Panc1 (cell line): ENCODE results near the gene DAPP1. TPM values are rescaled to one million over a fixed set of nuclear protein-coding genes. Genes with fewer than 3 reads are reported as not detected.

ENCODE experiments used
- ATAC-seq: fragments of 200-7000 bp; cut with Tn5 transposase; 2 replicates; pipeline ENCODE4 v1.9.1; 2020; ENCODE audit warnings: mild to moderate bottlenecking, moderate library complexity
- BruUV-seq: library from RNA; stranded (reverse); fragments of 400-500 nt; replicated peaks from 2 replicates; lab custom pipeline; 2021; lab: Mats Ljungman, UMichigan
- CTCF ChIA-PET: fragments of 300-600 bp; sonication (Branson Sonifier 250); formaldehyde crosslinking; loops from one replicate; lab custom pipeline; 2022; ENCODE audit warnings: antibody characterized with exemption; lab: Charles Lee
- POLR2A ChIA-PET: fragments of 300-600 bp; sonication (Branson Sonifier 250); formaldehyde crosslinking; loops from one replicate; lab custom pipeline; 2022; ENCODE audit warnings: antibody characterized with exemption; lab: Charles Lee
- DNase-seq: peaks from one replicate; pipeline ENCODE4 v3.0.0-alpha.2; 2010; ENCODE audit warnings: low read depth, low spot score
- H3K27ac ChIP-seq: 2 replicates; pipeline ENCODE4 v1.5.1; 2011; ENCODE audit warnings: mild to moderate bottlenecking, low read length, inconsistent platforms
- H3K27me3 ChIP-seq: fragments of 200-500 bp; sonication (Bioruptor generic); 2 replicates; pipeline ENCODE4 v1.6.0; 2014; ENCODE audit warnings: low read length, inconsistent platforms; ENCODE audit not compliant: control insufficient read depth, insufficient read depth
- H3K36me3 ChIP-seq: fragments of 200-500 bp; sonication (Bioruptor generic); 2 replicates; pipeline ENCODE4 v1.5.1; 2014; ENCODE audit warnings: inconsistent platforms, mild to moderate bottlenecking, low read length, moderate library complexity; ENCODE audit not compliant: control insufficient read depth, insufficient read depth
- H3K4me1 ChIP-seq: 2 replicates; pipeline ENCODE4 v1.5.1; 2011; ENCODE audit warnings: inconsistent platforms, mild to moderate bottlenecking, low read length, moderate library complexity; ENCODE audit not compliant: control insufficient read depth, insufficient read depth
- H3K4me3 ChIP-seq, 2 experiments: 2 replicates each; pipeline ENCODE4 v1.5.1; 2011 to 2012; ENCODE audit warnings: low read depth in 2 of 2, low read length in 2 of 2, mild to moderate bottlenecking in 2 of 2, inconsistent platforms in 1 of 2, moderate library complexity in 1 of 2
- H3K9me3 ChIP-seq: fragments of 200-500 bp; sonication (Bioruptor generic); 2 replicates; pipeline ENCODE4 v1.5.1; 2014; ENCODE audit warnings: low read depth, mild to moderate bottlenecking, inconsistent platforms, low read length, moderate library complexity; ENCODE audit not compliant: control insufficient read depth, insufficient read depth
- POLR2AphosphoS5 ChIP-seq: IDR thresholded peaks from 2 replicates; pipeline ENCODE4 v1.6.1; 2012; ENCODE audit warnings: mild to moderate bottlenecking, low read depth, low read length, moderate library complexity
- SIN3A ChIP-seq: IDR thresholded peaks from 2 replicates; pipeline ENCODE4 v1.6.1; 2012; ENCODE audit warnings: low read depth, mild to moderate bottlenecking, low read length, moderate library complexity, borderline replicate concordance; ENCODE audit not compliant: insufficient read depth
- TCF7L2 ChIP-seq: IDR thresholded peaks from 2 replicates; pipeline ENCODE4 v1.6.1; 2011; ENCODE audit warnings: mild to moderate bottlenecking, low read depth, low read length, inconsistent platforms
- in situ Hi-C: cut with HindIII; loops from 2 replicates; pipeline ENCODE4 v1.10.0; 2016; ENCODE audit warnings: low sequenced_read_pairs, low pct_unique_long_range_greater_than_20kb
- intact Hi-C: fragments of 100-400 bp; cut with micrococcal nuclease; formaldehyde crosslinking; loops from one replicate; pipeline ENCODE4 v1.10.0; 2022; ENCODE audit not compliant: unreplicated experiment
- total RNA-seq: library from RNA; stranded (reverse); gene quantifications from one replicate; pipeline ENCODE4 v1.2.1, GENCODE V29; 2021; ENCODE audit not compliant: unreplicated experiment
- TF ChIP-seq, protein P1 (sequence below), 2 experiments: IDR thresholded peaks; 2 replicates each; pipeline ENCODE4 v1.6.1; 2011 to 2012; ENCODE audit warnings: low read depth in 2 of 2, control low read depth in 1 of 2, low read length in 1 of 2, mild to moderate bottlenecking in 1 of 2, moderate library complexity in 1 of 2; ENCODE audit not compliant: insufficient read depth in 1 of 2
- TF ChIP-seq, protein P2 (sequence below): fragments of 450-650 bp; IDR thresholded peaks from 2 replicates; pipeline ENCODE4 v1.5.1; 2017; ENCODE audit warnings: mild to moderate bottlenecking

Gene DAPP1
- total RNA-seq, 1 experiment from 2014 or later: not detected

DNA sequence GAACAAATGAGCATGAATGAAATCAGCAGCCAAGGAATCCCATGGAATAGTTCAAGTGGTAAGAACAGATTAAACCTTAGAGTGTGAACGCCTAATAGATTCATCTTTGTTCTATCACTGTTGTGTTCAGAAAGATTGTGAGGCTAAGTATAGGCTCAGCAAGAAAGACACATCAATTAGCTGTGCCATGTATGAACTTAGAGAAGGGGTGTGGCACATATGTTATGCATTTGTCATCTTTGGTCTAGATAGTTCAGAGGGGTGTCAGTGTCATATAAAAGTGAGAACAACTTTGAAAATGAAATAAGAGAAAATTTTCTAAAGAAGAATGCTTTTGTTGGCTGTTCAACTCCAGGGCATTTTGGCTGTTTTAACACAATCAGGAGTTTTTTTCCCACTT lies 9.4 kb downstream of the DAPP1 start:
- ATAC-seq (no peak), DNase-seq (no peak)
- intact Hi-C loops (no loop called here), in situ Hi-C loops (no loop called here)
- Histone ChIP-seq H3K27me3 (no peaks in the 10 kb centered on the region), H3K4me1 (no peaks in the 10 kb centered on the region), H3K4me3 (no peak overlapping the region), H3K9me3 (no peaks in the 10 kb centered on the region), H3K36me3 (no peaks in the 10 kb centered on the region), H3K27ac (no peak overlapping the region)
- BruUV-seq: no TSS peak
- no peak for TF ChIP-seq SIN3A
- TF ChIP-seq, protein P1, sequence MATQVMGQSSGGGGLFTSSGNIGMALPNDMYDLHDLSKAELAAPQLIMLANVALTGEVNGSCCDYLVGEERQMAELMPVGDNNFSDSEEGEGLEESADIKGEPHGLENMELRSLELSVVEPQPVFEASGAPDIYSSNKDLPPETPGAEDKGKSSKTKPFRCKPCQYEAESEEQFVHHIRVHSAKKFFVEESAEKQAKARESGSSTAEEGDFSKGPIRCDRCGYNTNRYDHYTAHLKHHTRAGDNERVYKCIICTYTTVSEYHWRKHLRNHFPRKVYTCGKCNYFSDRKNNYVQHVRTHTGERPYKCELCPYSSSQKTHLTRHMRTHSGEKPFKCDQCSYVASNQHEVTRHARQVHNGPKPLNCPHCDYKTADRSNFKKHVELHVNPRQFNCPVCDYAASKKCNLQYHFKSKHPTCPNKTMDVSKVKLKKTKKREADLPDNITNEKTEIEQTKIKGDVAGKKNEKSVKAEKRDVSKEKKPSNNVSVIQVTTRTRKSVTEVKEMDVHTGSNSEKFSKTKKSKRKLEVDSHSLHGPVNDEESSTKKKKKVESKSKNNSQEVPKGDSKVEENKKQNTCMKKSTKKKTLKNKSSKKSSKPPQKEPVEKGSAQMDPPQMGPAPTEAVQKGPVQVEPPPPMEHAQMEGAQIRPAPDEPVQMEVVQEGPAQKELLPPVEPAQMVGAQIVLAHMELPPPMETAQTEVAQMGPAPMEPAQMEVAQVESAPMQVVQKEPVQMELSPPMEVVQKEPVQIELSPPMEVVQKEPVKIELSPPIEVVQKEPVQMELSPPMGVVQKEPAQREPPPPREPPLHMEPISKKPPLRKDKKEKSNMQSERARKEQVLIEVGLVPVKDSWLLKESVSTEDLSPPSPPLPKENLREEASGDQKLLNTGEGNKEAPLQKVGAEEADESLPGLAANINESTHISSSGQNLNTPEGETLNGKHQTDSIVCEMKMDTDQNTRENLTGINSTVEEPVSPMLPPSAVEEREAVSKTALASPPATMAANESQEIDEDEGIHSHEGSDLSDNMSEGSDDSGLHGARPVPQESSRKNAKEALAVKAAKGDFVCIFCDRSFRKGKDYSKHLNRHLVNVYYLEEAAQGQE (IDR thresholded peaks at IDR 0.05; ENCODE audit: insufficient read depth in 1 of 2, low read depth in 2 of 2, low read length in 1 of 2): no peak
- TF ChIP-seq, protein P2, sequence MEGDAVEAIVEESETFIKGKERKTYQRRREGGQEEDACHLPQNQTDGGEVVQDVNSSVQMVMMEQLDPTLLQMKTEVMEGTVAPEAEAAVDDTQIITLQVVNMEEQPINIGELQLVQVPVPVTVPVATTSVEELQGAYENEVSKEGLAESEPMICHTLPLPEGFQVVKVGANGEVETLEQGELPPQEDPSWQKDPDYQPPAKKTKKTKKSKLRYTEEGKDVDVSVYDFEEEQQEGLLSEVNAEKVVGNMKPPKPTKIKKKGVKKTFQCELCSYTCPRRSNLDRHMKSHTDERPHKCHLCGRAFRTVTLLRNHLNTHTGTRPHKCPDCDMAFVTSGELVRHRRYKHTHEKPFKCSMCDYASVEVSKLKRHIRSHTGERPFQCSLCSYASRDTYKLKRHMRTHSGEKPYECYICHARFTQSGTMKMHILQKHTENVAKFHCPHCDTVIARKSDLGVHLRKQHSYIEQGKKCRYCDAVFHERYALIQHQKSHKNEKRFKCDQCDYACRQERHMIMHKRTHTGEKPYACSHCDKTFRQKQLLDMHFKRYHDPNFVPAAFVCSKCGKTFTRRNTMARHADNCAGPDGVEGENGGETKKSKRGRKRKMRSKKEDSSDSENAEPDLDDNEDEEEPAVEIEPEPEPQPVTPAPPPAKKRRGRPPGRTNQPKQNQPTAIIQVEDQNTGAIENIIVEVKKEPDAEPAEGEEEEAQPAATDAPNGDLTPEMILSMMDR: no peak
- TF ChIP-seq POLR2AphosphoS5: no peak
- no peak for TF ChIP-seq TCF7L2
- POLR2A ChIA-PET: no interaction called here
- CTCF ChIA-PET: no interaction called here

DNA sequence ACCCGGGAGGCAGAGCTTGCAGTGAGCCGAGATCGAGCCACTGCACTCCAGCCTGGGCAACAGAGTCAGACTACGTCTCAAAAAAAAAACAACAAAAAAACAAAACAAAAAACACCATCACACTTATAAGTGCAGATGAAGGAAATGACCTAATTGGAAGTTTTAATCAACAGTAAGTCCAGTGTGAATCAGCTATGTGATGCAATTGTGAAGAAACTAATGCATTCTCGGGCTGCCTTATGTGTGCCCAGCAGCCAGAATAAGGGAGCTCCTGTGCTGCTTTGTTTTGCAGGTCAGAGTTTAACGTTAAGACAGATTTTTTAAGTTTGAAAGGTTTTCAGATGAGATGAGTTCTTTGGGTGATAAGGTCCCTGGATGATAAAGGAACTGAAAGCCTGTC lies 10.8 kb downstream of the DAPP1 start:
- Histone ChIP-seq H3K27me3 (no peaks in the 10 kb centered on the region), H3K4me3 (no peak overlapping the region), H3K4me1 (no peaks in the 10 kb centered on the region), H3K27ac (no peak overlapping the region), H3K9me3 (no peaks in the 10 kb centered on the region), H3K36me3 (no peaks in the 10 kb centered on the region)
- DNase-seq (no peak), ATAC-seq (no peak)
- CTCF ChIA-PET: no interaction called here
- POLR2A ChIA-PET: no interaction called here
- intact Hi-C loops (no loop called here), in situ Hi-C loops (no loop called here)
- no TSS peak for BruUV-seq
- TF ChIP-seq TCF7L2: no peak
- TF ChIP-seq, protein P2: no peak
- no peak for TF ChIP-seq POLR2AphosphoS5
- TF ChIP-seq, protein P1 (IDR thresholded peaks at IDR 0.05; ENCODE audit: insufficient read depth in 1 of 2, low read depth in 2 of 2, low read length in 1 of 2): no peak
- no peak for TF ChIP-seq SIN3A
